ENCODE measurements around the gene ALPG.

Gene ALPG

GRCh38 chr2:232390661-232391060 lies 16.0 kb upstream of the ALPG start:
- TF ChIP-seq REST (IDR thresholded peaks at IDR 0.05; ENCODE audit: insufficient read depth in 1 of 2, low read depth in 2 of 2, low read length in 2 of 2), result no peak
- no peak for TF ChIP-seq TAF1 (IDR thresholded peaks at IDR 0.05; ENCODE audit: borderline replicate concordance, insufficient read depth, low read length)
- TF ChIP-seq FOXP2 (optimal IDR thresholded peaks at IDR 0.05; ENCODE audit: borderline replicate concordance, extremely low read depth, extremely low read length, insufficient read depth), result no peak
- TF ChIP-seq POLR2AphosphoS5 (IDR thresholded peaks at IDR 0.05; ENCODE audit: low read depth, low read length), result no peak
- no peak for TF ChIP-seq SIN3A (IDR thresholded peaks at IDR 0.05; ENCODE audit: borderline replicate concordance, insufficient read depth, low read length)

- TF ChIP-seq POLR2AphosphoS5 (IDR thresholded peaks at IDR 0.05; ENCODE audit: low read depth, low read length) (no peak), TAF1 (IDR thresholded peaks at IDR 0.05; ENCODE audit: borderline replicate concordance, insufficient read depth, low read length) (no peak), REST (IDR thresholded peaks at IDR 0.05; ENCODE audit: insufficient read depth in 1 of 2, low read depth in 2 of 2, low read length in 2 of 2) (no peak), FOXP2 (optimal IDR thresholded peaks at IDR 0.05; ENCODE audit: borderline replicate concordance, extremely low read depth, extremely low read length, insufficient read depth) (no peak), SIN3A (IDR thresholded peaks at IDR 0.05; ENCODE audit: borderline replicate concordance, insufficient read depth, low read length) (no peak)
These were observed 13.1 kb upstream of the ALPG start for GRCh38 chr2:232393556-232393955.

- TF ChIP-seq POLR2AphosphoS5 (IDR thresholded peaks at IDR 0.05; ENCODE audit: low read depth, low read length), result no peak
- TF ChIP-seq FOXP2 (optimal IDR thresholded peaks at IDR 0.05; ENCODE audit: borderline replicate concordance, extremely low read depth, extremely low read length, insufficient read depth), result no peak
- no peak for TF ChIP-seq REST (IDR thresholded peaks at IDR 0.05; ENCODE audit: insufficient read depth in 1 of 2, low read depth in 2 of 2, low read length in 2 of 2)
- no peak for TF ChIP-seq TAF1 (IDR thresholded peaks at IDR 0.05; ENCODE audit: borderline replicate concordance, insufficient read depth, low read length)
- no peak for TF ChIP-seq SIN3A (IDR thresholded peaks at IDR 0.05; ENCODE audit: borderline replicate concordance, insufficient read depth, low read length)
These were observed 11.1 kb upstream of the ALPG start for GRCh38 chr2:232395586-232395985.

- TF ChIP-seq POLR2AphosphoS5 (IDR thresholded peaks at IDR 0.05; ENCODE audit: low read depth, low read length) (no peak), FOXP2 (optimal IDR thresholded peaks at IDR 0.05; ENCODE audit: borderline replicate concordance, extremely low read depth, extremely low read length, insufficient read depth) (no peak), REST (IDR thresholded peaks at IDR 0.05; ENCODE audit: insufficient read depth in 1 of 2, low read depth in 2 of 2, low read length in 2 of 2) (no peak), SIN3A (IDR thresholded peaks at IDR 0.05; ENCODE audit: borderline replicate concordance, insufficient read depth, low read length) (no peak), TAF1 (IDR thresholded peaks at IDR 0.05; ENCODE audit: borderline replicate concordance, insufficient read depth, low read length) (no peak)
These were observed 10.0 kb upstream of the ALPG start for GRCh38 chr2:232396683-232397082.
